ENCODE results near the gene LDLRAD3.

GRCh38 chr11:36248436-36248835 is 304.6 kb downstream of the LDLRAD3 start:
- TF ChIP-seq, protein P1, sequence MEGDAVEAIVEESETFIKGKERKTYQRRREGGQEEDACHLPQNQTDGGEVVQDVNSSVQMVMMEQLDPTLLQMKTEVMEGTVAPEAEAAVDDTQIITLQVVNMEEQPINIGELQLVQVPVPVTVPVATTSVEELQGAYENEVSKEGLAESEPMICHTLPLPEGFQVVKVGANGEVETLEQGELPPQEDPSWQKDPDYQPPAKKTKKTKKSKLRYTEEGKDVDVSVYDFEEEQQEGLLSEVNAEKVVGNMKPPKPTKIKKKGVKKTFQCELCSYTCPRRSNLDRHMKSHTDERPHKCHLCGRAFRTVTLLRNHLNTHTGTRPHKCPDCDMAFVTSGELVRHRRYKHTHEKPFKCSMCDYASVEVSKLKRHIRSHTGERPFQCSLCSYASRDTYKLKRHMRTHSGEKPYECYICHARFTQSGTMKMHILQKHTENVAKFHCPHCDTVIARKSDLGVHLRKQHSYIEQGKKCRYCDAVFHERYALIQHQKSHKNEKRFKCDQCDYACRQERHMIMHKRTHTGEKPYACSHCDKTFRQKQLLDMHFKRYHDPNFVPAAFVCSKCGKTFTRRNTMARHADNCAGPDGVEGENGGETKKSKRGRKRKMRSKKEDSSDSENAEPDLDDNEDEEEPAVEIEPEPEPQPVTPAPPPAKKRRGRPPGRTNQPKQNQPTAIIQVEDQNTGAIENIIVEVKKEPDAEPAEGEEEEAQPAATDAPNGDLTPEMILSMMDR (IDR thresholded peaks at IDR 0.05 in 8 of 11, conservative IDR thresholded peaks at IDR 0.05 in 3 of 11): no peak
- TF ChIP-seq POLR2AphosphoS5 (IDR thresholded peaks at IDR 0.05): no peak

Data from spleen (tissue), 7 donors.